Measurements from ENCODE around the gene CYBA. TPM values are rescaled to one million over a fixed set of nuclear protein-coding genes. Genes with fewer than 3 reads are reported as not detected.

Gene CYBA
- total RNA-seq, 2 donors from 2014 or later = 169 to 295 TPM

- Histone ChIP-seq H3K9me3 (no peaks in the 10 kb centered on the region), H3K4me3 (no peak overlapping the region), H3K4me1 (ENCODE audit: control insufficient read depth in 1 of 2, low read depth in 2 of 2) (peaks cover 6 to 7% of the 10 kb centered on the region in 2 donors), H3K27me3 (replicated peaks; ENCODE audit: insufficient read depth) (no peaks in the 10 kb centered on the region), H3K27ac (no peak overlapping the region), H3K36me3 (peaks cover 19% of the 10 kb centered on the region)
- no peak for ATAC-seq (ENCODE audit: insufficient number of reproducible peaks, low FRiP score, low read depth)
- TF ChIP-seq CTCF (IDR thresholded peaks at IDR 0.05) = no peak
- no peak for DNase-seq (ENCODE audit: low spot score)
Measured at GRCh38 chr16:88655053-88655732, 4.3 kb upstream of the CYBA start.

GRCh38 chr16:88654363-88655052 is 3.7 kb upstream of the CYBA start:
- Histone ChIP-seq H3K27me3 (replicated peaks; ENCODE audit: insufficient read depth) (no peaks in the 10 kb centered on the region), H3K36me3 (peaks cover 19% of the 10 kb centered on the region), H3K4me3 (no peak overlapping the region), H3K4me1 (ENCODE audit: control insufficient read depth in 1 of 2, low read depth in 2 of 2) (peaks cover 7 to 13% of the 10 kb centered on the region in 2 donors), H3K9me3 (no peaks in the 10 kb centered on the region), H3K27ac (no peak overlapping the region)
- TF ChIP-seq CTCF (IDR thresholded peaks at IDR 0.05) = no peak
- ATAC-seq (ENCODE audit: insufficient number of reproducible peaks, low FRiP score, low read depth) (no peak), DNase-seq (ENCODE audit: low spot score) (no peak)

GRCh38 chr16:88653596-88654362 is 2.9 kb upstream of the CYBA start:
- TF ChIP-seq CTCF (IDR thresholded peaks at IDR 0.05) = no peak
- Histone ChIP-seq H3K9me3 (no peaks in the 10 kb centered on the region), H3K4me1 (ENCODE audit: control insufficient read depth in 1 of 2, low read depth in 2 of 2) (peaks cover 7 to 15% of the 10 kb centered on the region in 2 donors), H3K36me3 (peaks cover 19% of the 10 kb centered on the region), H3K27me3 (replicated peaks; ENCODE audit: insufficient read depth) (no peaks in the 10 kb centered on the region), H3K27ac (no peak overlapping the region), H3K4me3 (no peak overlapping the region)
- ATAC-seq (ENCODE audit: insufficient number of reproducible peaks, low FRiP score, low read depth) = no peak
- DNase-seq (ENCODE audit: low spot score) = no peak

- no peak overlapping the region for H3K4me3 ChIP-seq
- no peaks in the 10 kb centered on the region for H3K9me3 ChIP-seq
- DNase-seq (ENCODE audit: low spot score) (no peak), ATAC-seq (ENCODE audit: insufficient number of reproducible peaks, low FRiP score, low read depth) (no peak)
- no peak overlapping the region for H3K27ac ChIP-seq
- no peaks in the 10 kb centered on the region for H3K27me3 ChIP-seq (replicated peaks; ENCODE audit: insufficient read depth)
- TF ChIP-seq CTCF (IDR thresholded peaks at IDR 0.05) = no peak
- H3K36me3 ChIP-seq = peaks cover 19% of the 10 kb centered on the region
- peaks cover 7 to 15% of the 10 kb centered on the region in 2 donors for H3K4me1 ChIP-seq (ENCODE audit: control insufficient read depth in 1 of 2, low read depth in 2 of 2)
Measured at GRCh38 chr16:88653101-88653500, 2.2 kb upstream of the CYBA start.

- TF ChIP-seq CTCF (IDR thresholded peaks at IDR 0.05) = no peak
- peaks cover 19% of the 10 kb centered on the region for H3K36me3 ChIP-seq
- H3K27ac ChIP-seq = no peak overlapping the region
- H3K27me3 ChIP-seq (replicated peaks; ENCODE audit: insufficient read depth) = no peaks in the 10 kb centered on the region
- H3K9me3 ChIP-seq = no peaks in the 10 kb centered on the region
- peaks cover 7 to 15% of the 10 kb centered on the region in 2 donors for H3K4me1 ChIP-seq (ENCODE audit: control insufficient read depth in 1 of 2, low read depth in 2 of 2)
- ATAC-seq (ENCODE audit: insufficient number of reproducible peaks, low FRiP score, low read depth) = no peak
- no peak overlapping the region for H3K4me3 ChIP-seq
- no peak for DNase-seq (ENCODE audit: low spot score)
Measured at GRCh38 chr16:88652762-88653063, 1.9 kb upstream of the CYBA start.
